GM21526 (cell line): ENCODE results near the gene EPB41L2.
A peak's percentile ranks its signal among the peaks of the same experiment; 100 is the strongest.

Source experiments
- ATAC-seq: cut with Tn5 transposase; IDR thresholded peaks from one replicate; pipeline ENCODE4 v1.9.1; 2021; ENCODE audit warnings: moderate library complexity; ENCODE audit not compliant: unreplicated experiment, low FRiP score

EPB41L2 gene

GRCh38 chr6:130885392-130886192 lies 177.5 kb downstream of the EPB41L2 start:
- peak; percentile 97 for ATAC-seq

DNA sequence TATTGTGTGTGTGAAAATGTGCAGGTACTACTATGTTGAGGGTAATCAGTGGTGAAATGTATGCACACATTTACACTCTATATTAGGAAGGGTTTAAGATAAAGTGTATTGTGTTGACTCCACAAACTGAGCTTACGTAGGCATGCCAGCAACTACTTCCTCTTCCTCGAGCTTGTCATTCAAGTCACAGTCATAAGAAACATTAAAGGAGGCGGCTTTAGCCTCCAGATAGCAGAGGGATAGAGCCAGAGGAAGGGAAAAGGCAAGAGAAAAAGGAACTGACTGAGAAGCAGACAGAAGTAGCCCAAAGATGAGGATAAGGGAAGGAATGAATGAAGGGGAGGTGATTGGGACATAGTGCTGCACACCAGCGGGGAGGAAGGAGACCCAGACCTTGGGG lies 180.7 kb downstream of the EPB41L2 start:
- no peak for ATAC-seq

DNA sequence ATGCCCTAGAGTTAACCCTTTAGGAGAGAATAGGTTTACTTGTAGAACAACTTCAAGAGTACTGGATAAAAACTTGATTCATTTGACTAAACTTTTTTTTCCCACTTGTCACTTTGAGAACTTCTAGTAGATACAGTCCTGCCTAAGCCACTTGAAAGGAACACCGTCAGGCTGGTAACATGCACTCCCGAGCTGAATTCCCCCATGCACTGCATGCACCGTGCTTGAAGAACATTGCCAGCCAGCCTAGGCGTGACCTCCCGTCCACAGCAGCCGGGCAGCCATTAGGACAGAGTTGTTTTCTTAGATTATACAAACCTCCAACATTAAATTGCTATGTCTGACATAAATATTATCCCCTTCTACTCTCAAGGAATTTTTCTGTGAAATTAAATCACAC lies 183.2 kb downstream of the EPB41L2 start:
- ATAC-seq, result no peak

DNA sequence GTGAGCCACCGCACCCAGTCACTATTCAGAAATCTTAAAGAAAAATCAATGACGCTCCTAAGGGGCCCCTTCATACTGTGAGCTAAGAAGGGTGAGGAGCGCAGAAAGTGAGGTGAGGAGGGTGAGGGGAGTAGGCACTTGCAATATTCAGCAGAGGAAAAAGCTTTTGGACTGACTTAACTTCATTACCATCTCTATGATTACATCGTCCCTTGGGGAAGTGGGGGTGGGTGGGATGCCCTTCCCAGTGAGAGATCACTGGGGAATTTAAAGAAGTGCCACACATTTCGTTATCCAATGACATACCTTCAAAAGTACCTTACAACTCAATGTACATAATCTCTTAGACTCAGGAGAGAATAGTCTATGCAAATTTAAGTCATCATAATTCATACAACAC lies 189.3 kb downstream of the EPB41L2 start:
- ATAC-seq, result no peak

DNA sequence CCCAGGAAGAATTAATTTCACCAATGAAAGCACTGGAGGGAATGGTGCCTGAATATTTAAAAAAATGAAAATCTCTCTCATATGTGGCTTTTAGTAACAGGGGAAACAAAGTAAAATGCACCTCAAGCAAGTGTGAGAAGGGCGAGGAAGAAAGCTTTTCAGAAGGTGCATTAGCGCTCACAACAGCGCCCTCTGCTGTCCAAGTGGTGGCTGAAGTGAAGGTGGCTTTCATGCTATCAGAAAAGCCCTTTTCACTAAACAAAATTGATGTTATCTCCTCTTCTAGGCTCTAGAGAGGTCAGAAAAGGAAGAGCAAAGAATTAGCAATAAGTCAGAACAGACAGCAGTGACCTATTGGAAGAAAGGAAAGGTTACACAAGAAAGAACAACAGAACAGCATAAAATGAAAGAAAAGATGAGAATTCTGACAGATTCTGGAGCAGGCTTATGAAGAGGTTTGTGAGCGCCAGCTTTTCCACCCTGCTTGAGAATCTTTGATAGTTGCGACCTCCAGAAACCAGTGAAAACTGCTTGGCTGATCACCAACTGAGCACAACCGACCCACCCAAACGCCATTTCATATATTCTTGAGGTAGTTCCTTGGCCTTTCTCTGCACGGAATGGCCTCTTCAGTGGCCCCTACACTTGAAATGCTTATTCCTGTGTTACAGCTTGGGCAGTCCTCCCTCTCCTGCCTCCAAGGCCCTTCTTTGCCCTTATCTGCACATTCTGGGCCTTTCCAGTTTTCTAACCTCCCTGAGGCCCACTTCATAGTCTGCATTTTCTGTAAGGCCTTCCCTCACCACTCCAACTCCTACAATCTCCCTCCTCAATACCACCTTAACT lies 190.6 kb downstream of the EPB41L2 start:
- ATAC-seq, result peak; percentile 69

DNA sequence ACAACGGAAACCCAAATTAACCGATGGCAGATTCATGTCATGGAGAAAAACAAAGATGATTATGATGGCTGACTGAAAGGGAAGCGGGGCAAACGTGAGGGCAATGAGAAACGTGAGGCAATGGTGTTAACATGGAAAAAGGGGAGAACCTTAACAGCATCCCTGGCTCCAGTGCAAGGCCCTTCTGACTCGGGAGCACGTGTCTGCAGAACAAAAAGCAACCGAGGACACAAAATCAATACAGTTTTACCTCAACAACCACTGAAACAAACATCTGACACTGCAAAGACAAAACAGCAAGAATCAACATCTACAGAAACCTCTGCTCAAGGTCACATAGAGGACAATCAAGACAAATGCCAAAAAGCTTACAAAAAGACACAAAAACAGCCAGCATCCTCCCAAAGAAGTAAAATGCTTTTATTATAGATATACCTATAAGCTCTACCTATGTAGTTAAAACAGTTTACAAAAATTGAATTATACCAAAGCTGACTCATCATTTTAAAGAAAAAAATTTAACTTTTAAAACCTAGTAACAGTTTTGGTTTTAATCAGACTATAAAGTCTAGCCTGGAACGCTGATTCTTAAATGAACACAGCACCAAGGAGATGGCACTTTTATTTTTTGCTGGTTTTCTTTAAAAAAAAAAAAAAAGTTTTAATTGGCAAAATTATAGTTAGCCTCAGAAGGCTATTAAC lies 192.7 kb downstream of the EPB41L2 start:
- ATAC-seq, result no peak

DNA sequence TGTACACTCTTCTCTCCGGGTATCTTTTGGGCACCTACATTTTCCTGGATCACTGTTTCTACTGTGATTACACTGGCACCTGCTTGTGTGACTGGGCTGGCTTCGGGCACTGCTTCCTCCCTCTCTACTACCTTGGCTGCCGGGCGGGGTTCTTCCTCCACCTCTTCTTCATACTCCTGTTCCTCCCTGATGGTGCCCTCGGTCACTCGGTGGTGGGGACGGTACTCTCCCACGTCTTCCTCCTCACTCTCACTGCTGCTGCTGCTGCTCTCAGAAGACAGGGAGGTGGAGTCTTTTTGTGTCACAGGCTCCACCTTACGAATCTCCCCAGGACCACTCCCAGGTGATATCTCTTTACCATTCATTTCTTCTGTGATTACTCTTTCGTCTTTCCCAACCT lies 193.4 kb downstream of the EPB41L2 start:
- no peak for ATAC-seq

GRCh38 chr6:130865793-130866192 lies 197.3 kb downstream of the EPB41L2 start:
- ATAC-seq, result no peak

DNA sequence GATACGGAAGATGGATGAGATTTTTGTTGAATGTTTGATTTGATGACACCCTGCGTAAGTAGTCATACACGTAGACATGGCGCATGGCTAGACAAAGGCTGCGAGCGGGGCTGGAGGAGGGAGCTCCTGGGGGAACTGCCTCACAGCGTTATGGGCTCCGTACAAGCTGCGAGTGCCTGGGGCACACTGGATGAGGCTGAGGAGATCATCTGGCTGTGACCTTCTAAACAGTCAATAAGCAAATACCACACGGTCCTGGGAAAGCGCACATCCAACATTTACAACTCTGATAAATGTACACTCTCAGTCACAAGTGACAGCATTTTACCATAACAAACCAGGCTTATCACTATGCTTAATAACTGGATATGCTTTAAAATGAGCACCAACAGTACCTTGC lies 198.7 kb downstream of the EPB41L2 start:
- no peak for ATAC-seq

GRCh38 chr6:130863415-130864230 lies 199.4 kb downstream of the EPB41L2 start:
- no peak for ATAC-seq

DNA sequence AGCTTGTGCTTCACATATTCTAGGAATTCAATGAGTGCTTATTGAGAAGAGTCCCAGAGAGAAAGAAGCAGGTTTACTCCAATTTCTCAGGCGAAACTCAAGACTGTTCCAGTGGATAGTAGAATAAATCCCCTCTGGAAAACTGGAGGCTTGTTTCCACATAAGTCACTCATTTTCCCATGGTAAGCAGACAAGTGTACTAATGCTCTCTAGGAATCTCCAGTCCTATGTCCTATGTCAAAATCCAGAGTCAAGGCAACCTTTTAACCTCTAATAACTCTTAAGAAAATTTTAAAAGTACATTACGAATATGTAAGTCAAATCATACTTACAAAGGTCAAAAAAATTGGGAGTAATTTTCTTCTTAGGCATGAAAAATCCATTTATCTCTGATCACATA lies 200.7 kb downstream of the EPB41L2 start:
- ATAC-seq, result no peak

DNA sequence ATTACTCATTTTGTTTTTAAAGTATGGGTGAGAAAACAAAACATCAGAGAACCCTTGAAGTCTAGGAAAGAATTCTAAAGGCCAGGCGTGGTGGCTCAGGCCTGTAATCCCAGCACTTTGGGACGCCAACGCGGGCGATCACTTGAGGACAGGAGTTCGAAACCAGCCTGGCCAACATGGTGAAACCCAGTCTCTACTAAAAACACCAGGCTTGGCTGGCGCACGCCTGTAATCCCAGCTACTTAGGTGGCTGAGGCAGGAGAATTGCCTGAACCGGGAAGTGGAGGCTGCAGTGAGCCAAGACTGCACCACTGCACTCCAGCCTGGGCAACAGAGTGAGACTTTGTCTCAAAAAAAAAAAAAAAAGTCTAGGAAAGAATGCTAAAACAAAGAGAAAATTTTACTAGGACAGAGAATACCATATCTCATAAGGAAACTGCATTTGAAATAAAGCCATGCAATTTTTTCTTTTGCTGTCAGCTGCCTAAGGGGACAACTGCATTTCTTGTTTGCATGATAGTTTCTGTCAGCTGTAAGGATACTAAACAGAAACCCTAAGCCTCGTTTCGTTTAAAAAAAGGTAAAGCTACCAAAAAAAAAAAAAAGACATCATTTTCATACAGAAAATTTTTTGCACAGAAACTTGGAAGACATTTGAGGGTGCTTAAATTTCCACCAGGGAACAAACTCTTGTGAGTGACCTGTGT lies 203.7 kb downstream of the EPB41L2 start:
- ATAC-seq, result peak; percentile 58

GRCh38 chr6:130858498-130859160 lies 204.4 kb downstream of the EPB41L2 start:
- ATAC-seq, result no peak

- ATAC-seq, result no peak
These were observed 205.0 kb downstream of the EPB41L2 start for GRCh38 chr6:130858054-130858453.

DNA sequence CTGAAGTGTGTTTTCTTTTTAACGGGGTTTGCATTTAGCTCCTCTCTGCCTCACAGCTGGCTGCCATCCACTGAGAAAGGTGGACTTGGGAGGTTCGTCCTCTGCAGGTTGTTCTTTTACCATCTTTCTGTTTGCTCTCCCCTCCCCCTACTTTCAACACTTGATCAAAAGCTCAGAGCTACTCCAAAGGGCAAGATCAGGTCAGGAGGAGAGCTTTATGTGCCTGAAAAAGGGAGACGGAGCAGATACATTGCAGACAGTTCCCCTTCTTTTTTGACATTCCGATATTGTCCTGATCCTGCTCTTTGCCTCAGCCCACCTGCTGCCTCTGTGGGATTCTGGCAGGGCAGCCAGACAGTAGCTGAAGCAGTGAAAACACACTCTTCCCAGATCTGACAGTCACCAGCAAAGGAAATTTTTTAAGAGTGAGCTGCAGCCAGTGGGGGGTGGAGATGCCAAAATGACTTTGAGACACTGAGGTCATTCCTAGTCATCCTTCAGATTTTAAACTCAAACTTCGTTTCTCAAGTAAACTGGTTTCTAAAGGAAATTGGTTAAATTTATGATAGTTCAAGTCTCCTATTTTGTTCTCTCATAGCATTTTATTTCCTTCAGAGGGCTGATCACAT lies 209.4 kb downstream of the EPB41L2 start:
- ATAC-seq, result no peak

DNA sequence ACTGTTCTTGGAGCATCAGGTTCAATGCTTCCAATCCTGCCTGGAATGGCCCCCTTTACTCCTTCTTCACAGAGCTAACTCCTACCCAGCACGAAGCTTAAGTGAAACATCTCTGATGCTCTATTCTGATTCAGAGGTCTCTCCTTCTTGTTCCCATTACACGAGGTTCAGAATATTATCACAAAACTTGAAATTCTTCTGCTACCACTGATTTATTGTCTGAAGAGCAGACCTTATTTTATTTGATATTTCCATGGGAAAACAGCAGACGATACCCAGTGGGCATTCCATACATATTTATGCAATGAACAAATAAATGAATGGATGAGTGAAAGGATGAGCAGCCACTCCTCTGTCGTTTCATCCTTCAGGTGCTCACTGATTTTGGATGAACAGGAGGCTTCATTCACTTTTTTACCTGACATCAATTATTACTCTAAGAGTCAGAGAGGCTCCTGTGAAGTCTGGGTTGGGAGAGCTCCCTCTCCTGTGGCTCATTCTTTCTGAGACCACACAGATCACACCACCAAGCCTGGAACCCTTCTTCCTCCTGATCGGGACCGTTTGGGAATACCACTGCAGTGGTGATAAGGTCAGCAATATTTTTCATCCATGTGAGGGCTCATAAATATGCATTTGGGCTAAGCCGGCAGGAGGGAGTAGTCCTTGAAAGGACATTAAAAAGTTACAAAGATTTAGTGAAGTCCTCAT lies 210.0 kb downstream of the EPB41L2 start:
- ATAC-seq, result no peak

- no peak for ATAC-seq
These were observed 212.0 kb downstream of the EPB41L2 start for GRCh38 chr6:130851026-130851425.

DNA sequence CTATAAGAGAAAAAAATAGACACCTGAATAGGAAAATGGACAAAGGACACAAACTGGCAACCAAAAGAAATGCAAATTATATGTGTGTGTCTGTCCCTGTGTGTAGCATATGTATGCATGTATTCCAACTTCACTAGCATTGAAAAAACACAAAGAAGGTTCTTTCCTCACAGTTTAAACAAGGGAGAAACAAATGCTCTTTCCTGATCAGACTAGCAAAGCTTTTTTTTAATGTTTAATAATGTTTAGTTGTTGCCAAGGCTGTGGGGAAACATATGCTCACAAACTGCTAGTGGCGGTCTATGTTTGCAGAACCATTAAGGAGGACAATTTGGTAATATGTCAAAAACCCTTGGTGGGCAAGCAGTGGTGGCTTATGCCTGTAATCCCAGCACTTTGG lies 213.5 kb downstream of the EPB41L2 start:
- ATAC-seq, result no peak
